K562 (cell line): Measurements from ENCODE around the gene SEMA5A.

Experiments used
- KLF16 ChIP-seq: IDR thresholded peaks from 2 replicates; pipeline ENCODE4 v1.6.1; 2016; ENCODE audit warnings: antibody characterized with exemption
- TF ChIP-seq, protein P1 (sequence below): sonication (generic); formaldehyde crosslinking; IDR thresholded peaks from 2 replicates; pipeline ENCODE4 v1.8.0; 2022; ENCODE audit warnings: missing genetic modification reagents, mild to moderate bottlenecking, moderate library complexity, borderline replicate concordance

DNA sequence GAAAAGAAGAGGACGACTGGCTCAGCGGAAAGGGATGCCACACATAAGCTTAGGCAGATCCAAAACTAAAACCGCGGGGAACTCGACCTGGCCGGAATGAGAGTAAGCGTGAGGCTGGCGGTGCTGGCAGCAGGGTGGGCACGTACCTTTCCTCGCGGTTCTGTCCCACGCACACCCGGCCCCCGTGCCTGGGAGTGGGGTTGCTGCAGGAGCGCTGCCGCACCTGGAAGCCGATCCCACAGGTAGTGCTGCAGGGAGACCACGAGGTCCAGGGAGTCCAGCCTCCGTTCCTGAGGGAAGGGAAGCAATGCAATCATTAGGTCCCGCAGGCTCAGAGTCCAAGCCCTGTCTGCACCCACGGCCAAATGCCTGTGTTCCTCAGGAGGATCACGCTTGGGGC is 427.0 kb downstream of the SEMA5A start:
- TF ChIP-seq, protein P1, sequence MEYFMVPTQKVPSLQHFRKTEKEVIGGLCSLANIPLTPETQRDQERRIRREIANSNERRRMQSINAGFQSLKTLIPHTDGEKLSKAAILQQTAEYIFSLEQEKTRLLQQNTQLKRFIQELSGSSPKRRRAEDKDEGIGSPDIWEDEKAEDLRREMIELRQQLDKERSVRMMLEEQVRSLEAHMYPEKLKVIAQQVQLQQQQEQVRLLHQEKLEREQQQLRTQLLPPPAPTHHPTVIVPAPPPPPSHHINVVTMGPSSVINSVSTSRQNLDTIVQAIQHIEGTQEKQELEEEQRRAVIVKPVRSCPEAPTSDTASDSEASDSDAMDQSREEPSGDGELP (CRISPR knock-in tag) = no peak
- no peak for TF ChIP-seq KLF16
